Measurements from ENCODE around the gene LRRK1. TPM values are rescaled to one million over a fixed set of nuclear protein-coding genes. Genes with fewer than 3 reads are reported as not detected.

LRRK1 gene
- total and polyA plus RNA-seq, 2 of the 13 experiments (the other 11 are each of a cell fraction or from before 2014, with no cell fraction given), result 0.13 to 1.2 TPM

GRCh38 chr15:101046826-101047225, 127.7 kb downstream of the LRRK1 start (continued):
- no peak for TF ChIP-seq FOSL2 (CRISPR knock-in tag; IDR thresholded peaks at IDR 0.05)

GRCh38 chr15:101047301-101047781, 128.2 kb downstream of the LRRK1 start:
- Histone ChIP-seq H3K27me3 (ENCODE audit: control insufficient read depth in 1 of 2, insufficient read depth in 2 of 2, low read length in 2 of 2) (no peaks in the 10 kb centered on the region), H3K4me2 (ENCODE audit: low read depth, low read length) (no peak overlapping the region), H4K20me1 (ENCODE audit: insufficient read depth, low read length) (no peaks in the 10 kb centered on the region), H3K4me3 (replicated peaks in 1 of 3; ENCODE audit: insufficient read depth in 1 of 3, low read depth in 2 of 3, low read length in 3 of 3) (no peak overlapping the region), H3K36me3 (replicated peaks in 1 of 2; ENCODE audit: control insufficient read depth in 1 of 2, insufficient read depth in 2 of 2, low read length in 2 of 2) (peaks cover 0 to 12% of the 10 kb centered on the region in 2 experiments; a peak in 3 of 5 replicates), H3K79me2 (ENCODE audit: insufficient read depth, low read length) (no peaks in the 10 kb centered on the region), H3K9me3 (ENCODE audit: low read length) (no peaks in the 10 kb centered on the region), H3K9ac (ENCODE audit: insufficient read depth, low read depth, low read length) (no peak overlapping the region), H3K27ac (ENCODE audit: extremely low read length, insufficient read depth, low read length) (no peak overlapping the region), H2AFZ (ENCODE audit: low read length) (no peak overlapping the region), H3K4me1 (ENCODE audit: insufficient read depth, low read length) (peaks cover 7% of the 10 kb centered on the region; the same call in 1 of the 2 replicates)
- POLR2A ChIA-PET, result no interaction called here
- CTCF ChIA-PET (ENCODE audit: low intra/inter-chr PET ratio, low total read pairs), result no interaction called here
- BruUV-seq (replicated peaks), result no TSS peak
- no peak for DNase-seq (ENCODE audit: low spot score)
- 84% methylated on average over 22 of the region's 22 CpGs for WGBS (ENCODE audit: low lambda C conversion rate)
- no peak for FAIRE-seq
- intact Hi-C loops (cut with micrococcal nuclease; ENCODE audit: unreplicated experiment) (no loop called here), in situ Hi-C loops (cut with HindIII; ENCODE audit: extremely low pct_ligation_motif_present, low pct_unique_long_range_greater_than_20kb) (no loop called here)
- TF ChIP-seq ZBTB4 (CRISPR knock-in tag; IDR thresholded peaks at IDR 0.05; ENCODE audit: borderline replicate concordance) (no peak), NFE2L2 (IDR thresholded peaks at IDR 0.05; ENCODE audit: low read length) (no peak), ZBTB33 (CRISPR knock-in tag; IDR thresholded peaks at IDR 0.05) (0 out of 2 replicates have a peak, but pooled peaks have one; percentile 20)
- ATAC-seq, result no peak
